ENCODE results near the gene MAST1.

MAST1 gene

GRCh38 chr19:12918253-12918652, 79.9 kb downstream of the MAST1 start:
- TF ChIP-seq CTCF (IDR thresholded peaks at IDR 0.05; ENCODE audit: borderline replicate concordance, control extremely low read depth, extremely low read depth, insufficient read depth, missing control alignments): no peak
- no peak for DNase-seq (ENCODE audit: low spot score)
- in situ Hi-C loops (cut with MboI; ENCODE audit: low sequenced_read_pairs, unreplicated experiment): no loop called here

GRCh38 chr19:12921047-12921446, 82.7 kb downstream of the MAST1 start:
- DNase-seq (ENCODE audit: low spot score): no peak

GRCh38 chr19:12922959-12923358, 84.6 kb downstream of the MAST1 start:
- DNase-seq (ENCODE audit: low spot score): no peak
- in situ Hi-C loops (cut with MboI; ENCODE audit: low sequenced_read_pairs, unreplicated experiment): no loop called here
- no peak for TF ChIP-seq CTCF (IDR thresholded peaks at IDR 0.05; ENCODE audit: borderline replicate concordance, control extremely low read depth, extremely low read depth, insufficient read depth, missing control alignments)

More at GRCh38 chr19:12921047-12921446, 82.7 kb downstream of the MAST1 start:
- TF ChIP-seq CTCF (IDR thresholded peaks at IDR 0.05; ENCODE audit: borderline replicate concordance, control extremely low read depth, extremely low read depth, insufficient read depth, missing control alignments): no peak
- in situ Hi-C loops (cut with MboI; ENCODE audit: low sequenced_read_pairs, unreplicated experiment): no loop called here

Measured in GM13976 (cell line).